NT2/D1 (cell line): Measurements from ENCODE around the gene IDI2.

Experiments used
- SUZ12 ChIP-seq: IDR thresholded peaks from 2 replicates; pipeline ENCODE4 v1.6.1; 2011; ENCODE audit not compliant: insufficient read length, insufficient read depth; ENCODE audit errors: extremely low read depth
- YY1 ChIP-seq: IDR thresholded peaks from 2 replicates; pipeline ENCODE4 v1.6.1; 2011; ENCODE audit not compliant: insufficient read length, insufficient read depth
- ZNF274 ChIP-seq: IDR thresholded peaks from 2 replicates; pipeline ENCODE4 v1.6.1; 2011; ENCODE audit warnings: mild to moderate bottlenecking, low read depth, low read length

- TF ChIP-seq YY1 (no peak), ZNF274 (no peak), SUZ12 (no peak)
Observed at GRCh38 chr10:980468-981093, 45.1 kb downstream of the IDI2 start.
